ENCODE measurements around the gene TXNDC11.

Gene TXNDC11

GRCh38 chr16:11631214-11631613 lies 111.4 kb downstream of the TXNDC11 start:
- H3K36me3 Mint-ChIP-seq: no peaks in the 10 kb centered on the region
- H3K27ac Mint-ChIP-seq: no peak overlapping the region
- ATAC-seq (no peak), DNase-seq (ENCODE audit: low spot score in 2 of 2) (no peak)
- no peaks in the 10 kb centered on the region for H3K9me3 Mint-ChIP-seq
- H3K4me3 Mint-ChIP-seq: no peak overlapping the region
- H3K4me1 Mint-ChIP-seq: peaks cover 29% of the 10 kb centered on the region

- Mint-ChIP-seq H3K4me1 (peaks cover 29% of the 10 kb centered on the region), H3K27ac (no peak overlapping the region), H3K4me3 (no peak overlapping the region), H3K9me3 (no peaks in the 10 kb centered on the region), H3K36me3 (no peaks in the 10 kb centered on the region)
- DNase-seq (ENCODE audit: low spot score in 2 of 2): no peak
- ATAC-seq: no peak
Observed at GRCh38 chr16:11630768-11631056, 111.9 kb downstream of the TXNDC11 start.

- H3K27ac Mint-ChIP-seq: no peak overlapping the region
- ATAC-seq (no peak), DNase-seq (ENCODE audit: low spot score in 2 of 2) (no peak)
- no peaks in the 10 kb centered on the region for H3K36me3 Mint-ChIP-seq
- H3K9me3 Mint-ChIP-seq: no peaks in the 10 kb centered on the region
- peaks cover 31% of the 10 kb centered on the region for H3K4me1 Mint-ChIP-seq
- no peak overlapping the region for H3K4me3 Mint-ChIP-seq
Observed at GRCh38 chr16:11630046-11630767, 112.5 kb downstream of the TXNDC11 start.
